Ascending aorta (tissue), 2 donors: ENCODE measurements around the gene ERRFI1. TPM values are rescaled to one million over a fixed set of nuclear protein-coding genes. Genes with fewer than 3 reads are reported as not detected.
A peak's percentile ranks its signal among the peaks of the same experiment; 100 is the strongest.

Experiments
- DNase-seq, 2 donors: peaks; one replicate each; pipeline ENCODE4 v3.0.0-alpha.2; 2019; ENCODE audit warnings: low spot score in 2 of 2
- H3K27ac ChIP-seq, 2 donors: fragments of 200-600 bp; sonication (generic); one replicate each; pipeline ENCODE4 v1.5.1; 2016 to 2017; ENCODE audit warnings: mild to moderate bottlenecking in 1 of 2
- H3K27me3 ChIP-seq: fragments of 200-600 bp; sonication (generic); one replicate; pipeline ENCODE4 v1.5.1; 2017
- H3K36me3 ChIP-seq, 2 donors: fragments of 200-600 bp; sonication (generic); one replicate each; pipeline ENCODE4 v1.5.1; 2016
- H3K4me1 ChIP-seq, 2 donors: fragments of 200-600 bp; sonication (generic); one replicate each; pipeline ENCODE4 v1.5.1; 2016 to 2017; ENCODE audit warnings: mild to moderate bottlenecking in 1 of 2
- H3K4me3 ChIP-seq, 2 donors: fragments of 200-600 bp; sonication (generic); one replicate each; pipeline ENCODE4 v1.5.1; 2016 to 2017; ENCODE audit warnings: mild to moderate bottlenecking in 1 of 2
- H3K9me3 ChIP-seq, 2 donors: fragments of 200-600 bp; sonication (generic); one replicate each; pipeline ENCODE4 v1.5.1; 2016
- CTCF ChIP-seq, 3 experiments: fragments of 200-600 bp in 2 of 3; fragments of 450-650 bp in 1 of 3; sonication (generic) in 2 of 3; IDR thresholded peaks; one replicate each; pipeline ENCODE4 v1.5.1; 2016 to 2019; ENCODE audit warnings: antibody characterized with exemption in 3 of 3, mild to moderate bottlenecking in 1 of 3, moderate library complexity in 1 of 3
- intact Hi-C: fragments of 100-400 bp; cut with DNase I; formaldehyde crosslinking; loops from one replicate; pipeline ENCODE4 v1.15.1; 2023
- total RNA-seq: library from RNA; depleted of rRNA; stranded (reverse); fragments of >200 nt; gene quantifications from one replicate; pipeline ENCODE4 v1.1.0, GENCODE V29; 2016

ERRFI1 gene
- total RNA-seq, 1 donor from 2014 or later = 59.7 TPM

- no peak for TF ChIP-seq CTCF (IDR thresholded peaks at IDR 0.05)
- Histone ChIP-seq H3K36me3 (no peaks in the 10 kb centered on the region), H3K4me3 (peak overlapping the region in 1 of 2 donors; percentile 85), H3K4me1 (peaks cover 0 to 44% of the 10 kb centered on the region in 2 donors), H3K27ac (peak overlapping the region in 1 of 2 donors; percentile 38), H3K27me3 (no peaks in the 10 kb centered on the region), H3K9me3 (no peaks in the 10 kb centered on the region)
- no peak for DNase-seq
- intact Hi-C loops = no loop called here
These were observed 4.3 kb downstream of the ERRFI1 start for GRCh38 chr1:8021676-8022266.

- Histone ChIP-seq H3K4me1 (peaks cover 12 to 56% of the 10 kb centered on the region in 2 donors), H3K9me3 (no peaks in the 10 kb centered on the region), H3K4me3 (no peak overlapping the region), H3K27ac (peak overlapping the region in 1 of 2 donors; percentile 49), H3K36me3 (no peaks in the 10 kb centered on the region), H3K27me3 (no peaks in the 10 kb centered on the region)
- intact Hi-C loops = no loop called here
- no peak for DNase-seq
- TF ChIP-seq CTCF (IDR thresholded peaks at IDR 0.05) = no peak
These were observed 6.1 kb downstream of the ERRFI1 start for GRCh38 chr1:8020032-8020431.

- intact Hi-C loops = loop anchor here (5.0 kb wide), 2 partner anchors 42 to 218 kb away; no protein-coding TSS in a partner anchor
- H3K9me3 ChIP-seq = no peaks in the 10 kb centered on the region
- H3K27me3 ChIP-seq = no peaks in the 10 kb centered on the region
- TF ChIP-seq CTCF (IDR thresholded peaks at IDR 0.05) = no peak
- no peak overlapping the region for H3K4me3 ChIP-seq
- peaks cover 12 to 56% of the 10 kb centered on the region in 2 donors for H3K4me1 ChIP-seq
- peak overlapping the region; percentile 49 to 53 for H3K27ac ChIP-seq
- no peak for DNase-seq
- peaks cover 6 to 7% of the 10 kb centered on the region in 2 donors for H3K36me3 ChIP-seq
These were observed 6.9 kb downstream of the ERRFI1 start for GRCh38 chr1:8019229-8019620.

GRCh38 chr1:8018492-8019228, 7.4 kb downstream of the ERRFI1 start:
- intact Hi-C loops = loop anchor here (5.0 kb wide), 2 partner anchors 41 to 219 kb away; no protein-coding TSS in a partner anchor

More at GRCh38 chr1:8018492-8019228, 7.4 kb downstream of the ERRFI1 start:
- H3K27ac ChIP-seq = peak overlapping the region; percentile 49 to 53
- no peaks in the 10 kb centered on the region for H3K9me3 ChIP-seq
- H3K27me3 ChIP-seq = no peaks in the 10 kb centered on the region
- TF ChIP-seq CTCF (IDR thresholded peaks at IDR 0.05) = no peak
- no peak for DNase-seq
- peaks cover 10 to 12% of the 10 kb centered on the region in 2 donors for H3K36me3 ChIP-seq
- H3K4me1 ChIP-seq = peaks cover 12 to 55% of the 10 kb centered on the region in 2 donors
- H3K4me3 ChIP-seq = no peak overlapping the region
